Measurements from ENCODE around the gene CABLES1.

The CABLES1 gene

GRCh38 chr18:23204589-23205235 is 69.4 kb downstream of the CABLES1 start:
- Histone ChIP-seq H3K27ac (ENCODE audit: low read depth, low read length) (no peak overlapping the region), H3K9me3 (ENCODE audit: low read length) (no peaks in the 10 kb centered on the region), H3K4me3 (ENCODE audit: low read depth in 1 of 2, low read length in 2 of 2) (no peak overlapping the region), H3K9ac (ENCODE audit: low read length) (no peak overlapping the region), H3K36me3 (ENCODE audit: insufficient read depth, low read length) (no peaks in the 10 kb centered on the region), H3K27me3 (ENCODE audit: control insufficient read depth in 1 of 2, insufficient read depth in 2 of 2, low read length in 2 of 2) (no peaks in the 10 kb centered on the region), H3K4me1 (ENCODE audit: insufficient read depth, low read length) (no peaks in the 10 kb centered on the region)

GRCh38 chr18:23205980-23206379 is 70.7 kb downstream of the CABLES1 start:
- no peaks in the 10 kb centered on the region for H3K36me3 ChIP-seq (ENCODE audit: insufficient read depth, low read length)
- no peaks in the 10 kb centered on the region for H3K9me3 ChIP-seq (ENCODE audit: low read length)
- no peak overlapping the region for H3K27ac ChIP-seq (ENCODE audit: low read depth, low read length)

GRCh38 chr18:23207191-23207955 is 72.1 kb downstream of the CABLES1 start:
- Histone ChIP-seq H3K27me3 (ENCODE audit: control insufficient read depth in 1 of 2, insufficient read depth in 2 of 2, low read length in 2 of 2) (no peaks in the 10 kb centered on the region), H3K27ac (ENCODE audit: low read depth, low read length) (no peak overlapping the region), H3K4me1 (ENCODE audit: insufficient read depth, low read length) (no peaks in the 10 kb centered on the region), H3K36me3 (ENCODE audit: insufficient read depth, low read length) (no peaks in the 10 kb centered on the region), H3K9me3 (ENCODE audit: low read length) (no peaks in the 10 kb centered on the region), H3K4me3 (ENCODE audit: low read depth in 1 of 2, low read length in 2 of 2) (no peak overlapping the region), H3K9ac (ENCODE audit: low read length) (no peak overlapping the region)

More at GRCh38 chr18:23205980-23206379, 70.7 kb downstream of the CABLES1 start:
- Histone ChIP-seq H3K4me3 (ENCODE audit: low read depth in 1 of 2, low read length in 2 of 2) (no peak overlapping the region), H3K9ac (ENCODE audit: low read length) (no peak overlapping the region), H3K27me3 (ENCODE audit: control insufficient read depth in 1 of 2, insufficient read depth in 2 of 2, low read length in 2 of 2) (no peaks in the 10 kb centered on the region), H3K4me1 (ENCODE audit: insufficient read depth, low read length) (no peaks in the 10 kb centered on the region)

GRCh38 chr18:23207994-23208393 is 72.7 kb downstream of the CABLES1 start:
- Histone ChIP-seq H3K9me3 (ENCODE audit: low read length) (no peaks in the 10 kb centered on the region), H3K9ac (ENCODE audit: low read length) (no peak overlapping the region), H3K4me1 (ENCODE audit: insufficient read depth, low read length) (no peaks in the 10 kb centered on the region), H3K27ac (ENCODE audit: low read depth, low read length) (no peak overlapping the region), H3K4me3 (ENCODE audit: low read depth in 1 of 2, low read length in 2 of 2) (no peak overlapping the region), H3K36me3 (ENCODE audit: insufficient read depth, low read length) (no peaks in the 10 kb centered on the region), H3K27me3 (ENCODE audit: control insufficient read depth in 1 of 2, insufficient read depth in 2 of 2, low read length in 2 of 2) (no peaks in the 10 kb centered on the region)

GRCh38 chr18:23208600-23208999 is 73.3 kb downstream of the CABLES1 start:
- Histone ChIP-seq H3K27ac (ENCODE audit: low read depth, low read length) (no peak overlapping the region), H3K9ac (ENCODE audit: low read length) (no peak overlapping the region), H3K9me3 (ENCODE audit: low read length) (no peaks in the 10 kb centered on the region), H3K4me3 (ENCODE audit: low read depth in 1 of 2, low read length in 2 of 2) (no peak overlapping the region), H3K4me1 (ENCODE audit: insufficient read depth, low read length) (no peaks in the 10 kb centered on the region), H3K36me3 (ENCODE audit: insufficient read depth, low read length) (no peaks in the 10 kb centered on the region), H3K27me3 (ENCODE audit: control insufficient read depth in 1 of 2, insufficient read depth in 2 of 2, low read length in 2 of 2) (no peaks in the 10 kb centered on the region)

GRCh38 chr18:23209031-23209430 is 73.7 kb downstream of the CABLES1 start:
- H3K4me1 ChIP-seq (ENCODE audit: insufficient read depth, low read length) = no peaks in the 10 kb centered on the region
- H3K27me3 ChIP-seq (ENCODE audit: control insufficient read depth in 1 of 2, insufficient read depth in 2 of 2, low read length in 2 of 2) = no peaks in the 10 kb centered on the region
- no peak overlapping the region for H3K9ac ChIP-seq (ENCODE audit: low read length)
- H3K36me3 ChIP-seq (ENCODE audit: insufficient read depth, low read length) = no peaks in the 10 kb centered on the region
- no peaks in the 10 kb centered on the region for H3K9me3 ChIP-seq (ENCODE audit: low read length)
- no peak overlapping the region for H3K4me3 ChIP-seq (ENCODE audit: low read depth in 1 of 2, low read length in 2 of 2)
- H3K27ac ChIP-seq (ENCODE audit: low read depth, low read length) = no peak overlapping the region

- H3K9me3 ChIP-seq (ENCODE audit: low read length) = no peaks in the 10 kb centered on the region
- H3K4me1 ChIP-seq (ENCODE audit: insufficient read depth, low read length) = no peaks in the 10 kb centered on the region
- no peak overlapping the region for H3K9ac ChIP-seq (ENCODE audit: low read length)
- H3K36me3 ChIP-seq (ENCODE audit: insufficient read depth, low read length) = no peaks in the 10 kb centered on the region
- H3K4me3 ChIP-seq (ENCODE audit: low read depth in 1 of 2, low read length in 2 of 2) = no peak overlapping the region
- H3K27ac ChIP-seq (ENCODE audit: low read depth, low read length) = no peak overlapping the region
- H3K27me3 ChIP-seq (ENCODE audit: control insufficient read depth in 1 of 2, insufficient read depth in 2 of 2, low read length in 2 of 2) = no peaks in the 10 kb centered on the region
These were observed 74.5 kb downstream of the CABLES1 start for GRCh38 chr18:23209796-23210195.

GRCh38 chr18:23210526-23210925 is 75.2 kb downstream of the CABLES1 start:
- Histone ChIP-seq H3K4me3 (ENCODE audit: low read depth in 1 of 2, low read length in 2 of 2) (no peak overlapping the region), H3K36me3 (ENCODE audit: insufficient read depth, low read length) (no peaks in the 10 kb centered on the region), H3K27me3 (ENCODE audit: control insufficient read depth in 1 of 2, insufficient read depth in 2 of 2, low read length in 2 of 2) (no peaks in the 10 kb centered on the region), H3K27ac (ENCODE audit: low read depth, low read length) (no peak overlapping the region), H3K9me3 (ENCODE audit: low read length) (no peaks in the 10 kb centered on the region), H3K4me1 (ENCODE audit: insufficient read depth, low read length) (no peaks in the 10 kb centered on the region), H3K9ac (ENCODE audit: low read length) (no peak overlapping the region)

- no peaks in the 10 kb centered on the region for H3K36me3 ChIP-seq (ENCODE audit: insufficient read depth, low read length)
- no peaks in the 10 kb centered on the region for H3K27me3 ChIP-seq (ENCODE audit: control insufficient read depth in 1 of 2, insufficient read depth in 2 of 2, low read length in 2 of 2)
- H3K4me1 ChIP-seq (ENCODE audit: insufficient read depth, low read length) = no peaks in the 10 kb centered on the region
- H3K9me3 ChIP-seq (ENCODE audit: low read length) = no peaks in the 10 kb centered on the region
- no peak overlapping the region for H3K9ac ChIP-seq (ENCODE audit: low read length)
- no peak overlapping the region for H3K27ac ChIP-seq (ENCODE audit: low read depth, low read length)
- H3K4me3 ChIP-seq (ENCODE audit: low read depth in 1 of 2, low read length in 2 of 2) = no peak overlapping the region
These were observed 75.9 kb downstream of the CABLES1 start for GRCh38 chr18:23211146-23211545.

GRCh38 chr18:23212161-23212560 is 76.9 kb downstream of the CABLES1 start:
- Histone ChIP-seq H3K4me3 (ENCODE audit: low read depth in 1 of 2, low read length in 2 of 2) (no peak overlapping the region), H3K9me3 (ENCODE audit: low read length) (no peaks in the 10 kb centered on the region), H3K9ac (ENCODE audit: low read length) (no peak overlapping the region), H3K27me3 (ENCODE audit: control insufficient read depth in 1 of 2, insufficient read depth in 2 of 2, low read length in 2 of 2) (no peaks in the 10 kb centered on the region), H3K36me3 (ENCODE audit: insufficient read depth, low read length) (no peaks in the 10 kb centered on the region), H3K27ac (ENCODE audit: low read depth, low read length) (no peak overlapping the region), H3K4me1 (ENCODE audit: insufficient read depth, low read length) (no peaks in the 10 kb centered on the region)

- Histone ChIP-seq H3K36me3 (ENCODE audit: insufficient read depth, low read length) (no peaks in the 10 kb centered on the region), H3K9ac (ENCODE audit: low read length) (no peak overlapping the region), H3K4me1 (ENCODE audit: insufficient read depth, low read length) (no peaks in the 10 kb centered on the region), H3K27me3 (ENCODE audit: control insufficient read depth in 1 of 2, insufficient read depth in 2 of 2, low read length in 2 of 2) (no peaks in the 10 kb centered on the region), H3K4me3 (ENCODE audit: low read depth in 1 of 2, low read length in 2 of 2) (no peak overlapping the region), H3K9me3 (ENCODE audit: low read length) (no peaks in the 10 kb centered on the region), H3K27ac (ENCODE audit: low read depth, low read length) (no peak overlapping the region)
These were observed 77.9 kb downstream of the CABLES1 start for GRCh38 chr18:23213200-23213599.

- Histone ChIP-seq H3K27me3 (ENCODE audit: control insufficient read depth in 1 of 2, insufficient read depth in 2 of 2, low read length in 2 of 2) (no peaks in the 10 kb centered on the region), H3K36me3 (ENCODE audit: insufficient read depth, low read length) (no peaks in the 10 kb centered on the region), H3K9ac (ENCODE audit: low read length) (no peak overlapping the region), H3K4me1 (ENCODE audit: insufficient read depth, low read length) (no peaks in the 10 kb centered on the region), H3K4me3 (ENCODE audit: low read depth in 1 of 2, low read length in 2 of 2) (no peak overlapping the region), H3K9me3 (ENCODE audit: low read length) (no peaks in the 10 kb centered on the region), H3K27ac (ENCODE audit: low read depth, low read length) (no peak overlapping the region)
These were observed 82.5 kb downstream of the CABLES1 start for GRCh38 chr18:23217781-23218180.
